CD8-positive, alpha-beta memory T cell (primary cell): Measurements from ENCODE around the gene GSE1. TPM values are rescaled to one million over a fixed set of nuclear protein-coding genes. Genes with fewer than 3 reads are reported as not detected.

Source experiments
- CTCF ChIA-PET: fragments of 350-600 bp; sonication (Branson Sonifier 250); formaldehyde crosslinking; loops from one replicate; lab custom pipeline; 2021; ENCODE audit warnings: antibody characterized with exemption; lab: Charles Lee
- POLR2A ChIA-PET: fragments of 350-600 bp; sonication (Branson Sonifier 250); formaldehyde crosslinking; loops from one replicate; lab custom pipeline; 2021; ENCODE audit warnings: antibody characterized with exemption; lab: Charles Lee
- DNase-seq, 5 donors: peaks; one replicate each; pipeline versions ENCODE4 v3.0.0 to v3.0.0-alpha.2; 2020 to 2022; ENCODE audit warnings: mixed read lengths in 1 of 5
- H3K27ac ChIP-seq: one replicate; pipeline ENCODE4 v1.7.0; 2013; ENCODE audit warnings: low read depth, mild to moderate bottlenecking, low read length, moderate library complexity
- H3K27me3 ChIP-seq: 2 replicates; pipeline ENCODE4 v1.7.0; 2013; ENCODE audit warnings: low read length, mild to moderate bottlenecking; ENCODE audit not compliant: insufficient read depth, poor library complexity, severe bottlenecking
- H3K36me3 ChIP-seq: 2 replicates; pipeline ENCODE4 v1.7.0; 2013; ENCODE audit warnings: mild to moderate bottlenecking, low read length, moderate library complexity; ENCODE audit not compliant: insufficient read depth
- H3K4me1 ChIP-seq: 2 replicates; pipeline ENCODE4 v1.7.0; 2013; ENCODE audit warnings: mild to moderate bottlenecking, low read length, moderate library complexity; ENCODE audit not compliant: insufficient read depth
- H3K4me3 ChIP-seq: 2 replicates; pipeline ENCODE4 v1.7.0; 2013; ENCODE audit warnings: mild to moderate bottlenecking, low read length
- H3K9me3 ChIP-seq: 2 replicates; pipeline ENCODE4 v1.7.0; 2013; ENCODE audit warnings: mild to moderate bottlenecking, low read length
- H3K27ac Mint-ChIP-seq, 8 donors: one replicate each; pipeline ENCODE4 v1.8.0; 2020 to 2021; ENCODE audit warnings: mixed read lengths in 8 of 8, mild to moderate bottlenecking in 6 of 8, inconsistent platforms in 3 of 8, moderate library complexity in 3 of 8
- H3K27me3 Mint-ChIP-seq, 2 donors: one replicate each; pipeline ENCODE4 v1.8.0; 2020 to 2021; ENCODE audit warnings: mixed read lengths in 2 of 2, mild to moderate bottlenecking in 1 of 2, moderate library complexity in 1 of 2
- H3K36me3 Mint-ChIP-seq, 3 donors: one replicate each; pipeline ENCODE4 v1.8.0; 2020 to 2021; ENCODE audit warnings: mixed read lengths in 3 of 3, inconsistent platforms in 1 of 3, mild to moderate bottlenecking in 1 of 3
- H3K4me1 Mint-ChIP-seq, 3 donors: one replicate each; pipeline ENCODE4 v1.8.0; 2020 to 2021; ENCODE audit warnings: mixed read lengths in 3 of 3, inconsistent platforms in 1 of 3, mild to moderate bottlenecking in 1 of 3
- H3K4me3 Mint-ChIP-seq, 7 donors: one replicate each; pipeline ENCODE4 v1.8.0; 2020 to 2021; ENCODE audit warnings: mixed read lengths in 7 of 7, mild to moderate bottlenecking in 6 of 7, moderate library complexity in 4 of 7, inconsistent platforms in 2 of 7
- H3K9me3 Mint-ChIP-seq, 5 donors: one replicate each; pipeline ENCODE4 v1.8.0; 2020 to 2022; ENCODE audit warnings: mixed read lengths in 5 of 5, mild to moderate bottlenecking in 3 of 5, moderate library complexity in 2 of 5, inconsistent platforms in 1 of 5
- polyA plus RNA-seq: library from polyadenylated mRNA; unstranded; fragments of 300-500 nt; fragmentation: Illumina TruSeq; gene quantifications from one replicate; pipeline ENCODE4 v1.2.3, GENCODE V29; 2021
- total RNA-seq, 2 experiments: library from RNA; stranded (reverse); gene quantifications; one replicate each; pipeline ENCODE4 v1.2.3, GENCODE V29; 2021

The GSE1 gene
- total and polyA plus RNA-seq, 3 experiments from 2014 or later, result 5.5 to 28.5 (median 27.8) TPM

- no peaks in the 10 kb centered on the region for H3K9me3 ChIP-seq
- H3K27me3 ChIP-seq, result no peaks in the 10 kb centered on the region
- peak overlapping the region in 3 of 8 donors; percentile 27 to 79 (median 40) for H3K27ac Mint-ChIP-seq
- H3K36me3 Mint-ChIP-seq, result peaks cover 0 to 18% (median 7%) of the 10 kb centered on the region in 3 donors
- no peak overlapping the region for H3K4me3 ChIP-seq
- no peak for DNase-seq
- no peaks in the 10 kb centered on the region for H3K27me3 Mint-ChIP-seq
- H3K4me1 Mint-ChIP-seq, result peaks cover 13 to 52% (median 26%) of the 10 kb centered on the region in 3 donors
- peak overlapping the region in 1 of 7 donors; percentile 66 for H3K4me3 Mint-ChIP-seq
- no peaks in the 10 kb centered on the region for H3K9me3 Mint-ChIP-seq
- no peaks in the 10 kb centered on the region for H3K36me3 ChIP-seq
- H3K4me1 ChIP-seq, result peaks cover 4% of the 10 kb centered on the region
- ChIA-PET CTCF (no interaction called here), POLR2A (no interaction called here)
- H3K27ac ChIP-seq, result no peak overlapping the region
Observed at GRCh38 chr16:85594273-85594977, 18.7 kb upstream of the GSE1 start.

- H3K9me3 Mint-ChIP-seq, result no peaks in the 10 kb centered on the region
Observed at GRCh38 chr16:85594978-85595661, 18.0 kb upstream of the GSE1 start.

GRCh38 chr16:85595812-85596502 is 17.2 kb upstream of the GSE1 start:
- no peaks in the 10 kb centered on the region for H3K36me3 ChIP-seq
- no peaks in the 10 kb centered on the region for H3K27me3 ChIP-seq
- peaks cover 4% of the 10 kb centered on the region for H3K4me1 ChIP-seq
- H3K9me3 Mint-ChIP-seq, result no peaks in the 10 kb centered on the region
- peaks cover 0 to 18% (median 7%) of the 10 kb centered on the region in 3 donors for H3K36me3 Mint-ChIP-seq
- H3K27me3 Mint-ChIP-seq, result no peaks in the 10 kb centered on the region
- POLR2A ChIA-PET, result no interaction called here
- H3K4me1 Mint-ChIP-seq, result peaks cover 14 to 55% (median 26%) of the 10 kb centered on the region in 3 donors
- no peak overlapping the region for H3K27ac ChIP-seq
- H3K4me3 Mint-ChIP-seq, result no peak overlapping the region
- no peak overlapping the region for H3K4me3 ChIP-seq
- no peak for DNase-seq
- H3K9me3 ChIP-seq, result no peaks in the 10 kb centered on the region
- CTCF ChIA-PET, result interaction anchor here (0.7 kb wide), 1 partner anchor 14 kb away, joined by 3 read pairs; no protein-coding TSS in a partner anchor
- H3K27ac Mint-ChIP-seq, result peak overlapping the region in 2 of 8 donors; percentile 75 to 79

More at GRCh38 chr16:85594978-85595661, 18.0 kb upstream of the GSE1 start:
- no peak overlapping the region for H3K4me3 Mint-ChIP-seq
- peaks cover 4% of the 10 kb centered on the region for H3K4me1 ChIP-seq
- peaks cover 14 to 55% (median 26%) of the 10 kb centered on the region in 3 donors for H3K4me1 Mint-ChIP-seq
- no peak overlapping the region for H3K27ac ChIP-seq
- H3K9me3 ChIP-seq, result no peaks in the 10 kb centered on the region
- no peaks in the 10 kb centered on the region for H3K27me3 ChIP-seq
- POLR2A ChIA-PET, result no interaction called here
- peak overlapping the region in 2 of 8 donors; percentile 17 to 40 for H3K27ac Mint-ChIP-seq
- no peak for DNase-seq
- no peaks in the 10 kb centered on the region for H3K36me3 ChIP-seq
- no peaks in the 10 kb centered on the region for H3K27me3 Mint-ChIP-seq
- no peak overlapping the region for H3K4me3 ChIP-seq
- CTCF ChIA-PET, result no interaction called here
- peaks cover 0 to 18% (median 7%) of the 10 kb centered on the region in 3 donors for H3K36me3 Mint-ChIP-seq

- POLR2A ChIA-PET, result no interaction called here
- Histone ChIP-seq H3K4me3 (no peak overlapping the region), H3K36me3 (no peaks in the 10 kb centered on the region), H3K9me3 (no peaks in the 10 kb centered on the region), H3K4me1 (no peaks in the 10 kb centered on the region), H3K27me3 (no peaks in the 10 kb centered on the region), H3K27ac (no peak overlapping the region)
- Mint-ChIP-seq H3K4me3 (no peak overlapping the region), H3K4me1 (peaks cover 10 to 52% (median 18%) of the 10 kb centered on the region in 3 donors), H3K27ac (peak overlapping the region in 1 of 8 donors; percentile 33), H3K27me3 (no peaks in the 10 kb centered on the region), H3K36me3 (peaks cover 0 to 13% (median 7%) of the 10 kb centered on the region in 3 donors), H3K9me3 (no peaks in the 10 kb centered on the region)
- DNase-seq, result no peak
- CTCF ChIA-PET, result no interaction called here
Observed at GRCh38 chr16:85598141-85598540, 15.0 kb upstream of the GSE1 start.

- H3K4me1 Mint-ChIP-seq, result peaks cover 10 to 44% (median 12%) of the 10 kb centered on the region in 3 donors
- H3K4me1 ChIP-seq, result no peaks in the 10 kb centered on the region
- H3K27ac Mint-ChIP-seq, result peak overlapping the region in 3 of 8 donors; percentile 22 to 34 (median 29)
- H3K4me3 Mint-ChIP-seq, result no peak overlapping the region
- ChIA-PET POLR2A (interaction anchor here (0.6 kb wide), 1 partner anchor 109 kb away, joined by 3 read pairs; no protein-coding TSS in a partner anchor), CTCF (interaction anchor here (0.8 to 2.1 kb wide), 3 partner anchors 10 to 151 kb away, joined by 3 to 6 read pairs (median 3); no protein-coding TSS in a partner anchor)
- H3K36me3 Mint-ChIP-seq, result peaks cover 0 to 10% (median 7%) of the 10 kb centered on the region in 3 donors
- H3K9me3 Mint-ChIP-seq, result no peaks in the 10 kb centered on the region
- no peaks in the 10 kb centered on the region for H3K27me3 Mint-ChIP-seq
- H3K36me3 ChIP-seq, result no peaks in the 10 kb centered on the region
- no peak for DNase-seq
- H3K9me3 ChIP-seq, result no peaks in the 10 kb centered on the region
- no peaks in the 10 kb centered on the region for H3K27me3 ChIP-seq
- peak overlapping the region; percentile 9 for H3K27ac ChIP-seq
- no peak overlapping the region for H3K4me3 ChIP-seq
Observed at GRCh38 chr16:85600078-85600477, 13.0 kb upstream of the GSE1 start.

GRCh38 chr16:85600530-85601271 is 12.4 kb upstream of the GSE1 start:
- Histone ChIP-seq H3K27me3 (no peaks in the 10 kb centered on the region), H3K9me3 (no peaks in the 10 kb centered on the region), H3K4me3 (no peak overlapping the region), H3K4me1 (no peaks in the 10 kb centered on the region), H3K36me3 (no peaks in the 10 kb centered on the region), H3K27ac (no peak overlapping the region)
- peaks cover 13 to 46% (median 17%) of the 10 kb centered on the region in 3 donors for H3K4me1 Mint-ChIP-seq
- ChIA-PET CTCF (interaction anchor here (0.8 to 2.1 kb wide), 4 partner anchors 10 to 151 kb away, joined by 3 to 6 read pairs (median 3); no protein-coding TSS in a partner anchor), POLR2A (interaction anchor here (0.6 kb wide), 1 partner anchor 110 kb away, joined by 3 read pairs; no protein-coding TSS in a partner anchor)
- no peak for DNase-seq
- no peaks in the 10 kb centered on the region for H3K27me3 Mint-ChIP-seq
- peak overlapping the region in 7 of 8 donors; percentile 21 to 54 (median 43) for H3K27ac Mint-ChIP-seq
- peak overlapping the region in 1 of 7 donors; percentile 66 for H3K4me3 Mint-ChIP-seq
- H3K36me3 Mint-ChIP-seq, result peaks cover 0 to 10% (median 7%) of the 10 kb centered on the region in 3 donors
- no peaks in the 10 kb centered on the region for H3K9me3 Mint-ChIP-seq

GRCh38 chr16:85601272-85601639 is 11.9 kb upstream of the GSE1 start:
- no peak overlapping the region for H3K27ac ChIP-seq
- H3K36me3 ChIP-seq, result no peaks in the 10 kb centered on the region
- no peaks in the 10 kb centered on the region for H3K4me1 ChIP-seq
- H3K27me3 ChIP-seq, result no peaks in the 10 kb centered on the region
- Mint-ChIP-seq H3K4me1 (peaks cover 18 to 47% (median 19%) of the 10 kb centered on the region in 3 donors), H3K27ac (no peak overlapping the region), H3K36me3 (peaks cover 0 to 7% (median 3%) of the 10 kb centered on the region in 3 donors), H3K4me3 (no peak overlapping the region), H3K27me3 (no peaks in the 10 kb centered on the region), H3K9me3 (no peaks in the 10 kb centered on the region)
- DNase-seq, result no peak
- H3K4me3 ChIP-seq, result no peak overlapping the region
- CTCF ChIA-PET, result interaction anchor here (1.0 to 2.1 kb wide), 3 partner anchors 9 to 24 kb away, joined by 3 to 6 read pairs (median 3); no protein-coding TSS in a partner anchor
- no peaks in the 10 kb centered on the region for H3K9me3 ChIP-seq
- POLR2A ChIA-PET, result no interaction called here
